Muscle of arm (tissue), 12 donors: ENCODE measurements around the gene RAMP2. TPM values are rescaled to one million over a fixed set of nuclear protein-coding genes. Genes with fewer than 3 reads are reported as not detected.

ENCODE experiments used
- polyA plus RNA-seq, 12 donors: library from polyadenylated mRNA; unstranded; fragments of 120-200 nt; gene quantifications; one replicate each; pipeline ENCODE4 v1.2.1, GENCODE V29; 2013; ENCODE audit not compliant: insufficient read length in 12 of 12

RAMP2 gene
- polyA plus RNA-seq, 12 donors, result 60.4 to 120 (median 69.4) TPM; not detected in 1

Other genes with a start within 250 kb of the RAMP2 start
- gene NAGLU, start 225.0 kb upstream of the RAMP2 start, polyA plus RNA-seq, result 10 to 100 TPM in 11 of 12 donors, not detected in 1; 15.6 to 25.8 (median 17.9) TPM
- gene HSD17B1, start 208.3 kb upstream of the RAMP2 start, polyA plus RNA-seq, result 1 to 10 TPM in 11 of 12 donors, not detected in 1; 1.6 to 5.2 (median 2.3) TPM
- gene COASY, start 199.1 kb upstream of the RAMP2 start, polyA plus RNA-seq, result 10 to 100 TPM in 11 of 12 donors, not detected in 1; 22.0 to 55.4 (median 26.0) TPM
- 10 to 100 TPM in 11 of 12 donors, not detected in 1; 33.2 to 42.8 (median 37.5) TPM for gene MLX, start 194.1 kb upstream of the RAMP2 start, polyA plus RNA-seq
- gene PSMC3IP, start 183.5 kb upstream of the RAMP2 start, polyA plus RNA-seq, result 10 to 100 TPM in 6 of 12 donors, 1 to 10 TPM in 4, not detected in 2; 8.1 to 19.7 (median 10.6) TPM
- 10 to 100 TPM in 11 of 12 donors, not detected in 1; 26.3 to 40.9 (median 36.8) TPM for gene RETREG3, start 151.9 kb upstream of the RAMP2 start, polyA plus RNA-seq
- 10 to 100 TPM in 11 of 12 donors, not detected in 1; 27.3 to 38.3 (median 33.6) TPM for gene TUBG1, start 151.5 kb upstream of the RAMP2 start, polyA plus RNA-seq
- gene TUBG2, start 101.9 kb upstream of the RAMP2 start, polyA plus RNA-seq, result 10 to 100 TPM in 11 of 12 donors, not detected in 1; 10.1 to 27.6 (median 12.1) TPM
- 10 to 100 TPM in 11 of 12 donors, not detected in 1; 21.0 to 70.2 (median 33.4) TPM for gene PLEKHH3, start 84.2 kb upstream of the RAMP2 start, polyA plus RNA-seq
- gene CCR10, start 79.4 kb upstream of the RAMP2 start, polyA plus RNA-seq, result 1 to 10 TPM in 6 of 12 donors, under 1 TPM in 4, not detected in 2; 0.78 to 2.7 (median 1.2) TPM
- 10 to 100 TPM in 8 of 12 donors, 1 to 10 TPM in 3, not detected in 1; 8.3 to 22.3 (median 11.4) TPM for gene CNTNAP1, start 78.7 kb upstream of the RAMP2 start, polyA plus RNA-seq
- gene EZH1, start 16.2 kb upstream of the RAMP2 start, polyA plus RNA-seq, result 10 to 100 TPM in 11 of 12 donors, not detected in 1; 15.0 to 33.7 (median 22.3) TPM
- 10 to 100 TPM in 11 of 12 donors, not detected in 1; 25.0 to 46.1 (median 30.6) TPM for gene VPS25, start 12.2 kb downstream of the RAMP2 start, polyA plus RNA-seq
- 1 to 10 TPM in 2 of 12 donors, under 1 TPM in 8, not detected in 2; 0.32 to 3.3 (median 0.67) TPM for gene WNK4, start 19.4 kb downstream of the RAMP2 start, polyA plus RNA-seq
- gene COA3, start 37.5 kb downstream of the RAMP2 start, polyA plus RNA-seq, result 10 to 100 TPM in 11 of 12 donors, not detected in 1; 45.3 to 64.9 (median 56.4) TPM
- gene CNTD1, start 37.6 kb downstream of the RAMP2 start, polyA plus RNA-seq, result 1 to 10 TPM in 4 of 12 donors, under 1 TPM in 6, not detected in 2; 0.30 to 2.1 (median 0.92) TPM
- gene BECN1, start 63.1 kb downstream of the RAMP2 start, polyA plus RNA-seq, result 10 to 100 TPM in 11 of 12 donors, not detected in 1; 36.0 to 57.1 (median 49.2) TPM
- gene PSME3, start 72.2 kb downstream of the RAMP2 start, polyA plus RNA-seq, result 10 to 100 TPM in 11 of 12 donors, not detected in 1; 47.2 to 71.8 (median 54.4) TPM
- 1 to 10 TPM in 3 of 12 donors, under 1 TPM in 7, not detected in 2; 0.51 to 1.1 (median 0.89) TPM for gene AOC2, start 83.4 kb downstream of the RAMP2 start, polyA plus RNA-seq
- gene AOC3, start 90.0 kb downstream of the RAMP2 start, polyA plus RNA-seq, result 10 to 100 TPM in 11 of 12 donors, not detected in 1; 14.4 to 22.0 (median 17.4) TPM
- under 1 TPM in 3 of 12 donors, not detected in 9; 0.04 to 0.28 (median 0.16) TPM for gene G6PC1, start 139.6 kb downstream of the RAMP2 start, polyA plus RNA-seq
- 10 to 100 TPM in 11 of 12 donors, not detected in 1; 42.1 to 75.5 (median 48.0) TPM for gene AARSD1, start 203.2 kb downstream of the RAMP2 start, polyA plus RNA-seq
- 10 to 100 TPM in 11 of 12 donors, not detected in 1; 17.2 to 89.5 (median 67.5) TPM for gene PTGES3L, start 218.9 kb downstream of the RAMP2 start, polyA plus RNA-seq
- gene RUNDC1, start 219.3 kb downstream of the RAMP2 start, polyA plus RNA-seq, result 100 to 1,000 TPM in 1 of 12 donors, 10 to 100 TPM in 1, 1 to 10 TPM in 10; 7.0 to 111 (median 7.5) TPM
- 1,000 to 10,000 TPM in 11 of 12 donors, not detected in 1; 1,439 to 2,418 (median 2,314) TPM for gene RPL27, start 237.2 kb downstream of the RAMP2 start, polyA plus RNA-seq
- 10 to 100 TPM in 1 of 12 donors, 1 to 10 TPM in 10, not detected in 1; 3.0 to 15.5 (median 4.6) TPM for gene IFI35, start 245.6 kb downstream of the RAMP2 start, polyA plus RNA-seq